Esophagus muscularis mucosa (tissue), 3 donors: ENCODE measurements around the gene ASS1.

ENCODE experiments used
- CTCF ChIP-seq, 3 experiments: fragments of 200-600 bp in 2 of 3; fragments of 450-650 bp in 1 of 3; sonication (generic) in 2 of 3; IDR thresholded peaks; one replicate each; pipeline ENCODE4 v1.5.1; 2017 to 2019; ENCODE audit warnings: antibody characterized with exemption in 3 of 3, mild to moderate bottlenecking in 2 of 3, moderate library complexity in 1 of 3
- POLR2AphosphoS5 ChIP-seq, 2 donors: sonication (generic); formaldehyde crosslinking; IDR thresholded peaks; one replicate each; pipeline ENCODE4 v1.6.1; 2017; ENCODE audit warnings: antibody characterized with exemption in 2 of 2

- TF ChIP-seq CTCF (IDR thresholded peaks at IDR 0.05) (no peak), POLR2AphosphoS5 (IDR thresholded peaks at IDR 0.05) (no peak)
Measured at GRCh38 chr9:130491830-130492482, 47.2 kb downstream of the ASS1 start.
